Measurements from ENCODE around the gene FAM174B. TPM values are rescaled to one million over a fixed set of nuclear protein-coding genes. Genes with fewer than 3 reads are reported as not detected.

The FAM174B gene
- total and polyA plus RNA-seq, 2 donors (not counting 1 experiment from before 2014, with no cell fraction given), result 0.03 to 1.9 TPM

DNA sequence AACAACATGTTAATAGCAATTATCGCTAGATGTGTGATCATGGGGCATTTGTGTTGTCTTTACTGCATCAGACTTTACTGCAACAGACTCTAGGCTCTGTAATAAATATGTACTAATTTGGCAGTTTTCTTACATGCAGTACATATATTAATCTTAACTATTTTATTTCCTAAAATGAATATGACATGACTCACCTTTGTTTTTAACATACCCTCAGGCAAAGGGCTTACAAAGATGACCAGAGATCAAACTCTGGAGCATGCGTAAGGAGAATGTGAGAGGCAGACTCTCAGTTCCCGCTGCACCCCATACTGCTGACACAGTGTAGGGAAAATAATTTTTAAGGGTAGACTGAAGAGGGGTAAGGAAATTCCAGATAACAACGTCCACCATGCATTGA, 7.2 kb upstream of the FAM174B start:
- Histone ChIP-seq H3K27me3 (replicated peaks in 1 of 4; ENCODE audit: control extremely low read depth in 1 of 4, control insufficient read depth in 3 of 4, insufficient read depth in 4 of 4, low read length in 3 of 4) (peaks cover 0 to 6% (median 0%) of the 10 kb centered on the region in 4 experiments), H3K36me3 (replicated peaks in 1 of 2; ENCODE audit: control extremely low read depth in 1 of 2, control insufficient read depth in 1 of 2, extremely low read depth in 1 of 2, insufficient read depth in 2 of 2, low read length in 1 of 2) (no peaks in the 10 kb centered on the region), H3K4me2 (replicated peaks; ENCODE audit: low read depth, low read length, poor library complexity, severe bottlenecking) (no peak overlapping the region), H3K4me1 (ENCODE audit: control insufficient read depth in 2 of 2, insufficient read depth in 2 of 2, low read length in 2 of 2) (no peaks in the 10 kb centered on the region), H3K27ac (ENCODE audit: low read length in 2 of 2) (no peak overlapping the region), H3K79me2 (ENCODE audit: control insufficient read depth, insufficient read depth, low read length) (no peaks in the 10 kb centered on the region), H3K9me3 (ENCODE audit: control extremely low read depth in 1 of 3, control insufficient read depth in 2 of 3, insufficient read depth in 1 of 3, low read length in 2 of 3) (no peaks in the 10 kb centered on the region), H3K9ac (ENCODE audit: low read length) (no peak overlapping the region), H2AFZ (ENCODE audit: insufficient read depth, low read depth, low read length, poor library complexity, severe bottlenecking) (no peak overlapping the region), H3K4me3 (ENCODE audit: control extremely low read depth in 1 of 5, extremely low read depth in 1 of 5, insufficient read depth in 1 of 5, low read depth in 2 of 5, low read length in 4 of 5) (no peak overlapping the region), H4K20me1 (ENCODE audit: control insufficient read depth, insufficient read depth, low read length, poor library complexity, severe bottlenecking) (no peaks in the 10 kb centered on the region)
- ATAC-seq (ENCODE audit: low read depth) (no peak), DNase-seq (no peak)
- peaks cover 16% of the 10 kb centered on the region for H3K27me3 Mint-ChIP-seq
- H3K4me1 Mint-ChIP-seq, result no peaks in the 10 kb centered on the region
- CTCF ChIA-PET, result no interaction called here
- TF ChIP-seq CTCF (IDR thresholded peaks at IDR 0.05) (no peak), EZH2 (IDR thresholded peaks at IDR 0.05; ENCODE audit: borderline replicate concordance, insufficient read depth, low read depth, low read length, poor library complexity, severe bottlenecking) (no peak)
- H3K9me3 Mint-ChIP-seq (ENCODE audit: insufficient read depth), result no peaks in the 10 kb centered on the region
- POLR2A ChIA-PET, result no interaction called here
- no CpG with 5 or more reads among the region's 4 CpGs for WGBS (ENCODE audit: insufficient coverage)
- intact Hi-C loops (cut with micrococcal nuclease), result no loop called here
- H3K27ac Mint-ChIP-seq, result no peak overlapping the region
- no peak overlapping the region for H3K4me3 Mint-ChIP-seq

- Histone ChIP-seq H3K4me3 (ENCODE audit: control extremely low read depth in 1 of 5, extremely low read depth in 1 of 5, insufficient read depth in 1 of 5, low read depth in 2 of 5, low read length in 4 of 5) (no peak overlapping the region), H3K9me3 (ENCODE audit: control extremely low read depth in 1 of 3, control insufficient read depth in 2 of 3, insufficient read depth in 1 of 3, low read length in 2 of 3) (no peaks in the 10 kb centered on the region), H4K20me1 (ENCODE audit: control insufficient read depth, insufficient read depth, low read length, poor library complexity, severe bottlenecking) (no peaks in the 10 kb centered on the region), H3K9ac (ENCODE audit: low read length) (no peak overlapping the region), H3K4me2 (replicated peaks; ENCODE audit: low read depth, low read length, poor library complexity, severe bottlenecking) (no peak overlapping the region), H3K79me2 (ENCODE audit: control insufficient read depth, insufficient read depth, low read length) (no peaks in the 10 kb centered on the region), H3K27me3 (replicated peaks in 1 of 4; ENCODE audit: control extremely low read depth in 1 of 4, control insufficient read depth in 3 of 4, insufficient read depth in 4 of 4, low read length in 3 of 4) (peaks cover 0 to 6% (median under 1%) of the 10 kb centered on the region in 4 experiments), H3K27ac (ENCODE audit: low read length in 2 of 2) (no peak overlapping the region), H3K4me1 (ENCODE audit: control insufficient read depth in 2 of 2, insufficient read depth in 2 of 2, low read length in 2 of 2) (no peaks in the 10 kb centered on the region), H3K36me3 (replicated peaks in 1 of 2; ENCODE audit: control extremely low read depth in 1 of 2, control insufficient read depth in 1 of 2, extremely low read depth in 1 of 2, insufficient read depth in 2 of 2, low read length in 1 of 2) (no peaks in the 10 kb centered on the region), H2AFZ (ENCODE audit: insufficient read depth, low read depth, low read length, poor library complexity, severe bottlenecking) (no peak overlapping the region)
- POLR2A ChIA-PET, result no interaction called here
- TF ChIP-seq EZH2 (IDR thresholded peaks at IDR 0.05; ENCODE audit: borderline replicate concordance, insufficient read depth, low read depth, low read length, poor library complexity, severe bottlenecking), result no peak
- no peak for TF ChIP-seq CTCF (IDR thresholded peaks at IDR 0.05)
- no peak for ATAC-seq (ENCODE audit: low read depth)
- no peak overlapping the region for H3K4me3 Mint-ChIP-seq
- no peak for DNase-seq
- CTCF ChIA-PET, result no interaction called here
- peaks cover 2% of the 10 kb centered on the region for H3K9me3 Mint-ChIP-seq (ENCODE audit: insufficient read depth)
- intact Hi-C loops (cut with micrococcal nuclease), result no loop called here
- peaks cover 17% of the 10 kb centered on the region for H3K27me3 Mint-ChIP-seq
- H3K27ac Mint-ChIP-seq, result no peak overlapping the region
- H3K4me1 Mint-ChIP-seq, result no peaks in the 10 kb centered on the region
Observed at GRCh38 chr15:92661956-92662355, 6.4 kb upstream of the FAM174B start.
